Superior temporal gyrus (tissue), 1 donor: ENCODE results near the gene CIAO2B.
A peak's percentile ranks its signal among the peaks of the same experiment; 100 is the strongest.
"Not testable (repeated sequence)": the region's sequence is repeated elsewhere in the genome, so short reads cannot be mapped to it uniquely, and the experiment has no call there.

Experiments
- DNase-seq: peaks from one replicate; pipeline ENCODE4 v3.0.0-alpha.2; 2016; ENCODE audit errors: extremely low spot score

The CIAO2B gene

GRCh38 chr16:66955363-66956153, 21.4 kb upstream of the CIAO2B start:
- DNase-seq = not testable (repeated sequence)

GRCh38 chr16:66954097-66954659, 20.0 kb upstream of the CIAO2B start:
- DNase-seq = peak; percentile 90

- no peak for DNase-seq
These were observed 19.4 kb upstream of the CIAO2B start for GRCh38 chr16:66953462-66954096.

- DNase-seq = no peak
These were observed 18.4 kb upstream of the CIAO2B start for GRCh38 chr16:66952430-66953110.

- DNase-seq = no peak
These were observed 17.0 kb upstream of the CIAO2B start for GRCh38 chr16:66950971-66951790.

GRCh38 chr16:66950437-66950836, 16.2 kb upstream of the CIAO2B start:
- no peak for DNase-seq

GRCh38 chr16:66949472-66949871, 15.3 kb upstream of the CIAO2B start:
- DNase-seq = no peak

- no peak for DNase-seq
These were observed 14.6 kb upstream of the CIAO2B start for GRCh38 chr16:66948837-66949225.

- DNase-seq = no peak
These were observed 14.1 kb upstream of the CIAO2B start for GRCh38 chr16:66948134-66948836.

- peak; percentile 97 for DNase-seq
These were observed 13.3 kb upstream of the CIAO2B start for GRCh38 chr16:66947302-66948065.

- no peak for DNase-seq
These were observed 12.7 kb upstream of the CIAO2B start for GRCh38 chr16:66946974-66947301.

- DNase-seq = no peak
These were observed 12.3 kb upstream of the CIAO2B start for GRCh38 chr16:66946541-66946940.

- no peak for DNase-seq
These were observed 11.7 kb upstream of the CIAO2B start for GRCh38 chr16:66945939-66946338.

GRCh38 chr16:66944971-66945370, 10.8 kb upstream of the CIAO2B start:
- not testable (repeated sequence) for DNase-seq

GRCh38 chr16:66944054-66944441, 9.8 kb upstream of the CIAO2B start:
- DNase-seq = no peak

GRCh38 chr16:66943426-66944053, 9.3 kb upstream of the CIAO2B start:
- DNase-seq = no peak

GRCh38 chr16:66942981-66943380, 8.8 kb upstream of the CIAO2B start:
- no peak for DNase-seq

- no peak for DNase-seq
These were observed 6.0 kb upstream of the CIAO2B start for GRCh38 chr16:66940236-66940635.

GRCh38 chr16:66939366-66939765, 5.2 kb upstream of the CIAO2B start:
- no peak for DNase-seq
